Suprapubic skin (tissue), 4 donors: Measurements from ENCODE around the gene OXER1. TPM values are rescaled to one million over a fixed set of nuclear protein-coding genes. Genes with fewer than 3 reads are reported as not detected.

Experiments used
- DNase-seq, 2 donors: peaks; one replicate each; pipeline ENCODE4 v3.0.0-alpha.2; 2019; ENCODE audit warnings: low spot score in 2 of 2
- H3K27ac ChIP-seq: fragments of 200-600 bp; sonication (generic); one replicate; pipeline ENCODE4 v1.5.1; 2019
- H3K27me3 ChIP-seq: fragments of 200-600 bp; sonication (generic); one replicate; pipeline ENCODE4 v1.5.1; 2019
- H3K36me3 ChIP-seq: fragments of 200-600 bp; sonication (generic); one replicate; pipeline ENCODE4 v1.5.1; 2019
- H3K4me1 ChIP-seq: fragments of 200-600 bp; sonication (generic); one replicate; pipeline ENCODE4 v1.5.1; 2019
- H3K4me3 ChIP-seq: fragments of 200-600 bp; sonication (generic); one replicate; pipeline ENCODE4 v1.5.1; 2019; ENCODE audit warnings: mild to moderate bottlenecking
- H3K9me3 ChIP-seq: fragments of 200-600 bp; sonication (generic); one replicate; pipeline ENCODE4 v1.5.1; 2019
- CTCF ChIP-seq, 2 donors: fragments of 200-600 bp in 1 of 2; fragments of 450-650 bp in 1 of 2; sonication (generic) in 1 of 2; IDR thresholded peaks; one replicate each; pipeline ENCODE4 v1.5.1; 2016 to 2019; ENCODE audit warnings: antibody characterized with exemption in 2 of 2, mild to moderate bottlenecking in 1 of 2, moderate library complexity in 1 of 2
- EP300 ChIP-seq: sonication (generic); formaldehyde crosslinking; IDR thresholded peaks from one replicate; pipeline ENCODE4 v1.6.1; 2017; ENCODE audit warnings: antibody characterized with exemption
- POLR2A ChIP-seq, 2 donors: fragments of 450-650 bp; IDR thresholded peaks; one replicate each; pipeline ENCODE4 v1.6.1; 2017; ENCODE audit warnings: antibody characterized with exemption in 2 of 2, mild to moderate bottlenecking in 2 of 2, moderate library complexity in 2 of 2
- POLR2AphosphoS5 ChIP-seq, 3 donors: sonication (generic); formaldehyde crosslinking; IDR thresholded peaks; one replicate each; pipeline ENCODE4 v1.6.1; 2017; ENCODE audit warnings: antibody characterized with exemption in 3 of 3
- WGBS: methylation state at CpG from one replicate; pipeline ENCODE4 v1.1.5; 2018; 5-methylcytosine and 5-hydroxymethylcytosine counted together
- total RNA-seq, 4 donors: library from RNA; depleted of rRNA; stranded (reverse); fragments of >200 nt; gene quantifications; one replicate each; pipeline ENCODE4 v1.1.0, GENCODE V29; 2016

Gene OXER1
- total RNA-seq, 4 donors from 2014 or later: 0.76 to 3.9 (median 2.1) TPM

- H3K27me3 ChIP-seq: no peaks in the 10 kb centered on the region
- H3K9me3 ChIP-seq: no peaks in the 10 kb centered on the region
- no peak overlapping the region for H3K4me3 ChIP-seq
- TF ChIP-seq CTCF (IDR thresholded peaks at IDR 0.05) (no peak), EP300 (no peak), POLR2A (IDR thresholded peaks at IDR 0.05) (no peak), POLR2AphosphoS5 (IDR thresholded peaks at IDR 0.05) (no peak)
- WGBS: 87% methylated on average over 2 of the region's 2 CpGs
- peaks cover 16% of the 10 kb centered on the region for H3K36me3 ChIP-seq
- no peak overlapping the region for H3K27ac ChIP-seq
- no peak for DNase-seq
- H3K4me1 ChIP-seq: no peaks in the 10 kb centered on the region
Measured at GRCh38 chr2:42712934-42713333, 51.0 kb downstream of the OXER1 start.

Other genes starting within 250 kb of the OXER1 start
- gene MTA3, start 195.5 kb downstream of the OXER1 start, total RNA-seq: 10 to 100 TPM; 29.6 to 81.9 (median 30.3) TPM
- gene HAAO, start 28.4 kb upstream of the OXER1 start, total RNA-seq: 1 to 10 TPM; 3.9 to 6.6 (median 4.3) TPM